ENCODE results near the gene PLEKHM3.

Gene PLEKHM3

GRCh38 chr2:207863345-207863744 is 162.0 kb downstream of the PLEKHM3 start:
- FAIRE-seq (no peak), DNase-seq (ENCODE audit: low spot score) (no peak)

GRCh38 chr2:207861789-207862188 is 163.5 kb downstream of the PLEKHM3 start:
- no peak for FAIRE-seq
- no peak for DNase-seq (ENCODE audit: low spot score)

- FAIRE-seq (no peak), DNase-seq (ENCODE audit: low spot score) (no peak)
Observed at GRCh38 chr2:207860685-207861084, 164.6 kb downstream of the PLEKHM3 start.

GRCh38 chr2:207855591-207855990 is 169.7 kb downstream of the PLEKHM3 start:
- DNase-seq (ENCODE audit: low spot score) (no peak), FAIRE-seq (no peak)

DNA sequence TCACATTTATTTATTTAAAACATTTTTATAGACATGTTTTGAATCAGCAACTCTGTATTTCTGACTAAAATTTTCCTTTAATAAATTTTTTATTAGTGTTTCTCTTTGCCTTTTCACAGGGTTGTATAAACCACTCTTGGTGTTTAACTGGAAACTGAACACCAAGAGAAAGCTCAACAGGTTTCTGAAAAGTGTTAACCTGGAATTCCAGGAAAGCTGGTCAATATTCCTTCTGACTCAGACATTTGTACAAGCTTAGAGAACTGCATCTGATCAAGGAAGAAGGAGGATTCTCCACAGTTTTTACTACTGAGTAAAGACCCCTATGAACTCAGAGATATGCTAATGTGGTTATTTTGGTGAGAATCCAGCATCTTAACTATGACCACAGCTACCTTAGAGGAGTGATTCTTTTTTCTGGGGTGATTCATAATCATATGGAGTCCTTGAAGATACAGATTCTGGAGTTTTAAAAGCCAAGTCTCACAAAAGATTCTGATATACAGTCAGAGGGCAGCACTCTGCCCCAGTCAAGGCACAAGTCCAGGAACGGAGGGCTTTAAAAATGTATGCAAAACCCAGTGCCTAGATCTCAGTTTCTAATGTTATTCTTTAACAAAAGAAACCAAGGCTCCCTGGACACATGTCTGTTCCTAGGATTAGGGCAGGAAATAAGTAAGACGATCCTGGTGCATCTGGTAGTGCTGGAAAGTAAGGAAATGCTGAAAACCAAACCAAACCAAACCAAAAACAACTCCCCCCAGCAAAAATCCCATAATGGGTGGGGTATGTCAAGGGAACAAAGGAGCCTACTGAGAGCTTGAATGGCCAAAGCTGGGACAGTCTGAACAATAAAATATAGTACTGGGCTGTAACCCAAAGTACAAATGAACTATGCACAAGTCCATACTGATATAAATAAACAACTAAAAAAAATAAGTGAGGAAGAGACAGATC is 170.6 kb downstream of the PLEKHM3 start:
- DNase-seq (ENCODE audit: low spot score): no peak
- no peak for FAIRE-seq

DNA sequence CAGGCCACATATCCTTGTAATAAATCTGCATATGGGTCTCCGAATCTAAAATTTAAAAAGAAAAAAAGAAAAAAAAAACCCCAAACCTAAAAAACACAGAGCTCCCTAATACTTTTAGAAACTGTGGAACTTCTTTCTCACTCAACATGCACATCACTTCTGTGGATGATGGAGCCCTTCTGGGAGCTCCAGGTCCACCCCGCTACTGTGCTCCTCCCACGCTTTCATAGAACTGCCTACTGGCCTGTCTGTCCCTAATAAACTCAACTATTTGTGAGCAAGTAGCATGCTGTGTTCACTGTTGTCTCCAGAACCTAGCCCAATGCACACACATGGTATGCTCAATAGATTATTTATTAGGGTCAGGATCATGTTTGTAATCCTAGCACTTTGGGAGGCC is 172.5 kb downstream of the PLEKHM3 start:
- no peak for DNase-seq (ENCODE audit: low spot score)
- no peak for FAIRE-seq

DNA sequence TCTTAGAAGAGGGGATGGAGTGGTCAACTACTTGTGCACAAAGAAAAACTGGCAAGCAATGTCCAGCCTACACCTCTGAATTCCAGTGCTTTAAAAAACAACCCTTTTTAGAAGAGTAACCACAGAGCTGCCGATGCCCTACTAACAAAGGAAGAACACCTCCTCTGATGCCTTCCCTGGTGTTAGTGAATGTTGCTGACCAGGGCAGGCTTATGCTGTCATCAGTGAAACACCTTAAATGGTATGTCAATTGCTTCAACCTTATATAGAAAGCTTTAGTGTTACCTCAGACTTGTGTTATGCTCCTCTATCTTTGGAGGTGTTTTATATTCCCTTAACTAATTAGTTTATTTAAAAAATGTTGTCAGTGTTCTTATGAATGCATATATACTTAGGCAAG is 175.9 kb downstream of the PLEKHM3 start:
- FAIRE-seq (no peak), DNase-seq (ENCODE audit: low spot score) (no peak)

GRCh38 chr2:207848545-207848928 is 176.8 kb downstream of the PLEKHM3 start:
- FAIRE-seq: no peak
- no peak for DNase-seq (ENCODE audit: low spot score)

DNA sequence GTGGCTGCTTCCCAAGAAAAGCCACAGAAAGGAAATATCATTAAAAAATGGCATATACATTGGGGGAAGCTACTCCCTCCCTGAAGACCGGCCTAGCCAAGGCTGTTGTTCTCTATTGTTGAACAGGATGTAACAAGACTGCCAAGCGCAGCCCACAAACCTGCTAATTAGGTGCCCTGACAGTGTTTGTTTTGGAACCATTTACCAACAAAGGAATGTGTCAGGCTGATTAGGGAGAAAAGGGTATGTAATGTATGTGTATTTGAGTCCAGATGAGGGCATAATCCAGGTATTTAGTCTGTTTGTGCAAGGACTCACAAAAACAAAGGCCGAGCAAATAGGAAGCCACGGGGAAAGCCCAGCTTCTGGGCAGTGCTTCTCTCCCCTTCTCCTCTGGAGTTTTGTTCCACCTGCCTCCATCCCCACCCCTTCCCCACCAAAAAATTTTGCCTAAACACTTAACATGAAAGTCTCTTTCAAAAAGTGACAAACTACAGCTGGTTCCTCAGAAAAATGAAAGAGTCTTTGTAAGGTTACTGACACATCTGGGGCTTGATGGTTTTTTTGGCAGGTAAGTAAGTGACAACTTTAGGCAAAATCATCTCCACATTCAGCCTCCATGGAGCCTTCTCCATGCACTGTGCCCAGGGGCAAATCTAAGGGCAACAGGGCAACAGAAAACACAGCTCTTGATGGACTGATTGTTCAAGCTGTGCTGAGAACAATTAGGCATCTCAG is 177.4 kb downstream of the PLEKHM3 start:
- no peak for FAIRE-seq
- DNase-seq (ENCODE audit: low spot score): peak; percentile 23

- FAIRE-seq: no peak
Observed at GRCh38 chr2:207847098-207847806, 178.1 kb downstream of the PLEKHM3 start.

DNA sequence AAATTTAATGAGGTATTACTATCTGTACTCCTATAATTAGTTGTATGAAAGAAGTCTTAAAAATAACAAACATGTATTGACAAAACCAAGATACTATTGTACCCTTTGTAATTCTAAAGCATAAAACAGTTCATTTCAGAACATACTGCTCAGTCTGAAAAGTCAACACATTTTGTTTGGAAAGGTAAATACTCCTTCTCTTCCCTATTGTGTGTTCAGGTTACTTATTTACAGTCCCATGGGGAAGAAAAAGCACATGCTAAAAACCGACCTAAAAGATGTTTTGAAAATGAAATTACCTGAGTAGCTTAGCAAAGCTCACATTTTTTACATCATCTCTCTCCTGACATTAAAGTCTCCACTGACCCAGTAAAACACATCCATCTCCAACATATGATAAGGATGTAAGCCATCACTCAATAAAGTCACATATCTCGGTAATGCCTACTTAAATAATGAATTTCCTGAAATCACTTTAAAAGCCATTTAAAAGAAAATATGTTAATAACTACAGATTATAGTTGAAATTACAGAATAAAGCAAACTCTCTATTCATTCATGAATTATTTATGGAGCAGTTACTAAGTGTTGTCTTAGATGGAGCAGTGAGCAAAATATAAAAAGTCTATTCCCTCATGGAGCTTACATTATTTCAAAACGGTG is 180.0 kb downstream of the PLEKHM3 start:
- FAIRE-seq (no peak), DNase-seq (ENCODE audit: low spot score) (no peak)

More at GRCh38 chr2:207847098-207847806, 178.1 kb downstream of the PLEKHM3 start:
- no peak for DNase-seq (ENCODE audit: low spot score)

DNA sequence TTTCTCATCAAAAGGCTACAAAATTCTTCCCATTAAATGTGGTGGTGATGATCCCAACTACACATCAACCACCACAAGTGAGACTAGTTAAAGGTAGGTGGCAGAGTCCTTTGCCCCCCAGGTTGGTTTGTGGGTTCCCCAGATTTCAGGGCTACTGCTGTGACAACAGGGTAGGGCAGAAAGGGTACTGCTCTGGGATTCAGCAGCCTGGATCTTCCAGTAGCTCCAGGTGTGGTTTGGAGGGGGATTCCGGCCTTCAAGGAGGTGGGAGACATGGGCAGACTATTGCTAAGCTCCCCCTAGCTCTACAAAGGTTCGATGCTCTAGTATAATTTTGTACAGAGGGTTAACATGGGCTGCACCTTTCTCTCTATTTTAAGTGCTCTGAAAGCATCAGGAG is 180.7 kb downstream of the PLEKHM3 start:
- DNase-seq (ENCODE audit: low spot score) (no peak), FAIRE-seq (no peak)

GRCh38 chr2:207840101-207840500 is 185.2 kb downstream of the PLEKHM3 start:
- FAIRE-seq: no peak
- no peak for DNase-seq (ENCODE audit: low spot score)

GRCh38 chr2:207839575-207839974 is 185.8 kb downstream of the PLEKHM3 start:
- FAIRE-seq (no peak), DNase-seq (ENCODE audit: low spot score) (no peak)

DNA sequence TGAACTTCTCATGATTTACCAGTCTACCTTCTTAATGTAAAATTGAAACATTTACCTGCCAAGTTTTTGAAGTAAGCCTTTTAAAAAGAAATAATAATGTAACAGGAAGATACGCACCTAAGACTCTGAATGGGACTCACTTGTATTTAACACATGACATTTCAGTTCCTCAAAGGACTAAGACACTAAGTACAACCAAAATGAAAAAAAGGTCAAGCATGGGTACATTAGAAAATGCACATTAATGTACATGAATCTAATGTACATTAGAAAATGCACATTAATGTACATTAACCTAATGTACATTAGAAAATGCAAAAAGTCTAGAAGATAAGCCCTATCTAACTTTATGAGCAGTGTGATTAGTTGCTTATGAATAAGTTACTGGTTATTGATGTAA is 186.3 kb downstream of the PLEKHM3 start:
- FAIRE-seq (no peak), DNase-seq (ENCODE audit: low spot score) (no peak)

DNA sequence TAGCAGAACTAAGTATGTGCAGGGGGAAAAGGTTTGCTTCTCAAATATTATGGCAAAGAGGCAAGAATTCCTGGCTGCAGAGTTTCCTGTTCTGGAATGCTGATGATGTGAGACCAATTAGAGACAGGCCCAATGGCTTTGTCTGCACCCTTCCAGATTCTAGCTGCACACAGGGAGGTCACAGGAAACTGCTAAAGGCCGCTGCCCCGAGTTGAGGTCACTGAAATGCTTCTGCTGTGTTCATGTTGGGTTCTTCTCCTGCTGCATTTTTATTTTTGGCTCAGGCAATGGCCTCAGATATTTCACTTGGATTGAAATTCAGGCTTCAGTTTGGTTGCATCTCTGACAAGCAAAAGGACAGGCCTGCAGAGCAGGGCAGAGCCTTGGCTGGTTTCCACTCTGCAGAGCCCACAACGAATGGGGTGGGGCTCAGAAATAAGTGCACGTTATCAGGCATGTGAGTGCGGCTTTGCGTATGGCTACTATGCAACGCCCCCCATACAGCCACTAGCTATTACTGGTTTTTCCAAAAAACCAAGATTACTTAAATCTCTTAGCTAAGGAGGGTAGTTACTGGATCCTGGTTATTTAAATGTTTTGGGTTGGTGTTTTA is 188.7 kb downstream of the PLEKHM3 start:
- FAIRE-seq (no peak), DNase-seq (ENCODE audit: low spot score) (no peak)

DNA sequence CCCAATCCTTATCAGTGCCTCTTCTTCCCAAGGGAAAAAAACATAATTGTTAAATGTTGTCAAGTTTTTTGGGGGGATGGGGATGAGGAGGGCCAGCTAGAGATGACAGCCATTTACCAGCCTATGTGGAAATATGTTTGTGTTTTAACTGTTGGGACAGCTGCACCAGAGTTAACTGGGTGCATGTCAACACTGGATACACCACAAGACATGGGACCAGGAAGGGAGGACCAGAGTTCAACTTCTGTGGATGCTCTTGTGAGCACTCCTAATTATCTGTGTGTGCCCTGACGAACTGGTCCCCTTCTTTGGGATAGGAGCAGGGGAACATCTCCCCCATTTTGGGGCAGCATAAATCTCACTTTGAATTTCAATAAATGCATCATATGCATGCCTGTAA is 189.5 kb downstream of the PLEKHM3 start:
- DNase-seq (ENCODE audit: low spot score) (no peak), FAIRE-seq (no peak)

GRCh38 chr2:207833251-207833751 is 192.0 kb downstream of the PLEKHM3 start:
- DNase-seq (ENCODE audit: low spot score) (no peak), FAIRE-seq (peak; percentile 20)

DNA sequence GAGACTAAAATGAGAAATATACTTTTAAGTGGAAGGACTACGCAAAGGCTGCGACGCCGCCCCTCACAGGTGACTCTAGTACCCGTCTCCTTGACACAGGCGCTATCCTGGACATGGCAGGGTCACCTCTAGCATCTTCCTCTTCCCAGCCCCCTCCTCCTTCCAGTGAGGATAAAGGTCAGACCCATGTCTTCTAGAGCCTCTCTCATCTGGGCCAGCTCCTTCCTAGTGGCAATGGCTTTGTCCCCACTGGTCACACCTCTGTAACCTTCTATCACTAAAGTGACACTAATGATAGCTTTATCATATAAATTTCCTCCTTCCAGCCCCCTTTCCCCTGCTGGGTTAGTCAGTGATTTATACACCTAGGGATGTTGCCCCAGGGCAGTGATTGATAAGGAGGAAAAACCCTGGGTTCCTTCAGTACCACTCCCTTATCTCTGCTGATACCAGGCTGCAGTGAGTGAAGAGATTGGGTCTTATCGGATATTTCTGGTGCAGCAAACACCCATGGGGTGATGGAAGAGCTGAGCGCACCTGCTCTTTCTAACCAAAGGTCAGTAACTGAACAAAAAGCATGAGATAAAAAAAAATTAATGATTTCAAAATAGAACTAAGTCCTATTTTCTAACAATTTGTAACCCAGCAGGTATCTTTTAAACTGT is 193.6 kb downstream of the PLEKHM3 start:
- DNase-seq (ENCODE audit: low spot score) (no peak), FAIRE-seq (no peak)

DNA sequence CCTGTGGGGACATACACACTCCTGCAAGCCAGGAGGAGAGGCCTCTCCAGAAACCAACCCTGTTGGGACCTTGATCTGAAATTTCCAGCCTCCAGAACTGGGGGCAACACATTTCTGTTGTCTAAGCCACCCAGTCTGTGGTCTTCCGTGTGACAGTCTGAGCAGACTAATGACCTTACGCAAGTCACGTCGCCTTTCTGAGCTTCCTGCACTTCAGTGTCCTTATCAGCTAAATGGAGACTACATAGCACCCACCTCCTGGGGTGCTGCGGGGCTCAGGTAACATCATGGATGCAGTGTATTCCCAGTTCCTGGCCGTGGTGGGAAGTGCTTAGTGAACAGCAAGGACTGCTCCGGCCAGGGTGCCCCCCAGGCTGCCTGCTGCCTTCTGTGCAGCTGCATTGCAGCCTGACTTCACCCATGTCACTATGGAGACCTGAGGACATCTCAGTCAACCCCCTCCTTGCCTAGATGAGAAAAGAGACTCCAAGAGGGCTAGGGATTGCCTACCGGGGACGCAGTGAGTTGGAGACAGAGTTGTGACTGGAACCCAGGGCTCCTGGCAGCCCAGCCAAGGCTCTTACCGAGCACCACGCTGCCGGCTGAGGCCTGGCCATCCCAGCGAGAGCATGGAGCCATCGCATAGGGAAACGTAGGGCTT is 194.4 kb downstream of the PLEKHM3 start:
- no peak for FAIRE-seq
- no peak for DNase-seq (ENCODE audit: low spot score)
